Omental fat pad (tissue), 4 donors: ENCODE data around the gene ZDHHC18. TPM values are rescaled to one million over a fixed set of nuclear protein-coding genes. Genes with fewer than 3 reads are reported as not detected.
A peak's percentile ranks its signal among the peaks of the same experiment; 100 is the strongest.

ENCODE experiments used
- ATAC-seq: fragments of 150-250 bp; one replicate; pipeline ENCODE4 v1.9.1; 2016; ENCODE audit warnings: mild to moderate bottlenecking, moderate library complexity; ENCODE audit not compliant: low FRiP score
- DNase-seq: peaks from one replicate; pipeline ENCODE4 v3.0.0-alpha.2; 2019; ENCODE audit warnings: low spot score
- total RNA-seq, 4 donors: library from RNA; depleted of rRNA; stranded (reverse); fragments of >200 nt; gene quantifications; one replicate each; pipeline ENCODE4 v1.1.0, GENCODE V29; 2016
- TF ChIP-seq, protein P1 (sequence below), 3 donors: fragments of 450-650 bp; IDR thresholded peaks; one replicate each; pipeline ENCODE4 v1.5.1; 2016 to 2017; ENCODE audit warnings: antibody characterized with exemption in 3 of 3, mild to moderate bottlenecking in 3 of 3, moderate library complexity in 2 of 3

ZDHHC18 gene
- total RNA-seq, 4 donors from 2014 or later, result 27.4 to 81.1 (median 33.5) TPM

DNA sequence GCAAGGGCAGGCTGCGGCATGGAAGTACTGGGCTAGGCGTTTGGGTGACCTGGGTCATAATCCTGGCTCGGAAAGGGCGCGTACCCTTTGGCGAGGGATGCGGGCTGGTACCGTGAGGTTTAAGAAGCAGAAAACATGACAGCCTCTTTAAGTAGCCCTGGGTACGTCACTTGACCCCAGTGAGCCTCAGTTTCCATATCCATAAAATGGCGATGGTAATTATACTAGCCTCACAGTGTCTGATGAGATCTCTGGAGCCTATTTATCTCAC lies 38.0 kb upstream of the ZDHHC18 start:
- ATAC-seq (no peak), DNase-seq (no peak)
- TF ChIP-seq, protein P1, sequence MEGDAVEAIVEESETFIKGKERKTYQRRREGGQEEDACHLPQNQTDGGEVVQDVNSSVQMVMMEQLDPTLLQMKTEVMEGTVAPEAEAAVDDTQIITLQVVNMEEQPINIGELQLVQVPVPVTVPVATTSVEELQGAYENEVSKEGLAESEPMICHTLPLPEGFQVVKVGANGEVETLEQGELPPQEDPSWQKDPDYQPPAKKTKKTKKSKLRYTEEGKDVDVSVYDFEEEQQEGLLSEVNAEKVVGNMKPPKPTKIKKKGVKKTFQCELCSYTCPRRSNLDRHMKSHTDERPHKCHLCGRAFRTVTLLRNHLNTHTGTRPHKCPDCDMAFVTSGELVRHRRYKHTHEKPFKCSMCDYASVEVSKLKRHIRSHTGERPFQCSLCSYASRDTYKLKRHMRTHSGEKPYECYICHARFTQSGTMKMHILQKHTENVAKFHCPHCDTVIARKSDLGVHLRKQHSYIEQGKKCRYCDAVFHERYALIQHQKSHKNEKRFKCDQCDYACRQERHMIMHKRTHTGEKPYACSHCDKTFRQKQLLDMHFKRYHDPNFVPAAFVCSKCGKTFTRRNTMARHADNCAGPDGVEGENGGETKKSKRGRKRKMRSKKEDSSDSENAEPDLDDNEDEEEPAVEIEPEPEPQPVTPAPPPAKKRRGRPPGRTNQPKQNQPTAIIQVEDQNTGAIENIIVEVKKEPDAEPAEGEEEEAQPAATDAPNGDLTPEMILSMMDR (IDR thresholded peaks at IDR 0.05), result no peak

DNA sequence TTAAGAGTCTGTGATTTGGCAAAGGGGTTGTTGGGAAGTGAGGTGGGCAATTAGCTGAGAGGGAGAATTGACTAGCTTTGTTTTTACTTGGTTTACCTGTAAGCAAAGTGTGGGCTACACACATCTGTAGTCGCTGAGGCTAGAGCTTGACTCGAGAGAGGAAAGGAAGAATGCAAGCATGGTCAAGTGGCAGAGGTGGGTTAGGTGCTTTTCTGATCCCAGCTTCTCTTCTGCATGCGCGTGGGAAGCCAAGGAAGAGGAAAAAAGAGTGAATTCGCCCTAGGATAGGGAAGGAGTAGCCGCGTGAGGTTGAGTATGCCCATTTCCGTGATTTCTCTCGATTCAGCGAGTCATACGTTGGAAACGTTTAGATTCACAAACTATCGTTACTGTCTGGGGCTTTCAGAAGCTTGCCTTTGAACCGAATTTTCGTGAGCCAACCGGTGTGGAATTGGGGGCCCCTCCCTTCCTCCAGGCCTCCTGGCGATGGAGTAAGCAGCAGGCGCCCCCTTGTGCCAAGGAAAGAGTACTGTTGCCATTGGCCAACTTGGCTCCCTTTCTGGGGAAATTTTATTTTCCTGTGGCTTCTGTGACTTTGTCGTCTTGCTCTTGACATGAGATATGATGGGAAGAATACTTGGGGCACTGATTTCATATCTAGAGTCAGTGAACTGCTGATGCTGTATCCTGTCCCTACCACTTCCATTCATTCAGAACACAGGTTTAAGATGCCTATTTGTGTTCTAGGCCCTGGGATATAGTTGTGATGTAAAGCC lies 37.5 kb upstream of the ZDHHC18 start:
- TF ChIP-seq, protein P1 (IDR thresholded peaks at IDR 0.05), result peak in 2 of 3 donors; percentile 54 to 91
- ATAC-seq, result peak; percentile 50

DNA sequence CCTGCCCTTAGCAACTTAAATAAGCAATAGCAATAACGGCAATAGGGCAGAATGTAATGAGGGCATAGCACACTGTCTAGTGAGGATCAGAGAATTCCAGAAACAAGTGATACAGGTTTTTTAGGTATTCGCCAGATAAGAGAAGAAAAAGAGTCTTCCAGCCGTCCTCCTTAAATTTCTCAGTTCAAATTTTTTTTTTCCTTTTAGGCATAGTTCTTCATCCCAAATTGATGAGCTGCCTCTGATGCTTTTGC lies 36.9 kb upstream of the ZDHHC18 start:
- DNase-seq, result no peak
- TF ChIP-seq, protein P1 (IDR thresholded peaks at IDR 0.05), result no peak

More for the DNA sequence above, 37.5 kb upstream of the ZDHHC18 start:
- DNase-seq, result peak; percentile 57

DNA sequence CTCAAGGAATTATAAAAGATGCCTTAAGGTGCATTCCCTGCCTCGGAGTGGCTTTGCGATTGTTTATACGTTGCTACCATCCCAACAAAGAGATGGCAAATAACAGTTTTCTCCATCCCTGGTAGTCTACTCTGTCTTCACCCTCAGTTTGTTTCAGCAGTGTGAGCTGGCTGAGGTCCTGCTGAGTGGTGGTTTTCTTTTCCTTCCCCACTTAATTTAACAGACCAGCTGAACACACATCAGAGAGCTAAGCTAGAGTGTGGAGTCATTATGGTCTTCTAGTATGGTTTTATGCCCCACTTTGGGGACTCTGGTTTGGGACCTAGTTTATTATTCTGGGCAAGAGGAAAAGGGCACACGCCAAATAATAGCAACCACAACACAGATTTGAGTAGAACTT lies 36.6 kb upstream of the ZDHHC18 start:
- no peak for DNase-seq
- TF ChIP-seq, protein P1 (IDR thresholded peaks at IDR 0.05), result no peak
- no peak for ATAC-seq

More for the DNA sequence above, 36.9 kb upstream of the ZDHHC18 start:
- no peak for ATAC-seq

DNA sequence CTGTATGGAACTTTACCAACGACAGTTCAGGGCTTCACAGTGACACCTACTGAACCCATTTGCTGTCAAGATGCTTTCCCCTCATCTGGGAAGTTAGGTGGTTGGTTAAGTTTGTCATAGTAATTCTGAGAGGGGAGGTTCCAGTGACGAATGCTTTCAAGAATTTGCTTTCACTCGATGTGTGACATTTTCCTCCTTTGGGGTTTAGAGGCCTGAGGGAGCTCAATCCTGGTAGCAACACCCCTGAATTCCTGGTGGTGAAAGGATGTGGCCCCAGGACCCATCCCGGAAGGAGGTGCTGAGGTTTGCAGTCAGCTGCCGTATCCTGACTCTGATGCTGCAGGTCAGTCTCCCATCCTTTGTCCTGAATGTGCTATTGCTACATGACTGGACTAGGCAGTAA lies 35.9 kb upstream of the ZDHHC18 start:
- no peak for DNase-seq
- no peak for ATAC-seq
- TF ChIP-seq, protein P1 (IDR thresholded peaks at IDR 0.05), result no peak

DNA sequence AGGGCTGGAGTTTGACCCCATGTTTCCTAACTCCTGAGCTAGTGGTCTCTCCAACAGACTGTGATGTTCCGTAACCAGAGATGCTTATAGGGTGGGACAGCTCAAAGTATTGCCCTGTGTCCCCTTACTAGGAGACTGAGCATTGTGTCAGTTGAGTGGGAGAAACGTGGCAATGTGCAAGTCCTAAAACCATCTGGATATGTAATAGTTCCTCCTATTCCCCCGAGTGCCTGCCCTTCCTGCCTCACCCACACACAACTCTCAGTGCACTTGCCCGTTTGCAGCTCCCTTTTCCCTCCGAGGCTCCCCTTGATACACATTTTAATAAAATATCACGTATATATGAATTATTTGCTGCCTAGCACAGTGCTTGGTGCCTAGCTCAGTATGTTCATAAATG lies 35.3 kb upstream of the ZDHHC18 start:
- ATAC-seq (no peak), DNase-seq (no peak)
- TF ChIP-seq, protein P1 (IDR thresholded peaks at IDR 0.05), result no peak

DNA sequence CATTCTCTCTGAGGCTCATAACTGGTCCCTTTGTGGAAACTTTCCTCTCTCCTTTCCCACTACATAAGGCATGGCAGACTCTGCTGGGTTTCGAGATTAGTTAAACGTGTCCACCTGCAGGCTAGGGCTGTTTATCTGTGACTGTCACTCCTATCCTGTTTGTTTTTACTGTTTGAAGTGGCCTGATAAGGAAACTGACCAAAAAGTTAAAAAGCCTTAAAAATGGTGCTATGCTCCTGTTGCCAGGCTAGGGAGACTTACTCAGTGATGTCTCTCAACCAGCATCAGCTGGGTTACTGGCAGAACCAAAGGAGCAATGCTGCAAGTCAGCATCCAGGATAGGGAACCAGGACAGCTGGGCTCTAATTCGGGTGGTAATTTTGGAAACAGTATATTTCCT lies 34.9 kb upstream of the ZDHHC18 start:
- DNase-seq (no peak), ATAC-seq (no peak)
- TF ChIP-seq, protein P1 (IDR thresholded peaks at IDR 0.05), result no peak
